WTC11 (cell line): ENCODE measurements around the gene NDUFV3. TPM values are rescaled to one million over a fixed set of nuclear protein-coding genes. Genes with fewer than 3 reads are reported as not detected.

Experiments
- ATAC-seq: fragments of 200-7000 bp; cut with Tn5 transposase; 2 replicates; pipeline ENCODE4 v1.10.0; 2021; ENCODE audit warnings: mild to moderate bottlenecking, moderate library complexity
- CTCF ChIA-PET: fragments of 300-600 bp; sonication (Branson Sonifier 250); formaldehyde crosslinking; loops from one replicate; lab custom pipeline; 2021; ENCODE audit warnings: antibody characterized with exemption; lab: Charles Lee
- POLR2A ChIA-PET: fragments of 350-600 bp; sonication (Branson Sonifier 250); formaldehyde crosslinking; loops from one replicate; lab custom pipeline; 2021; ENCODE audit warnings: antibody characterized with exemption; lab: Charles Lee
- DNase-seq: peaks from one replicate; pipeline ENCODE4 v3.0.0; 2021; ENCODE audit warnings: low spot score
- H3K27ac Mint-ChIP-seq: 2 replicates; pipeline ENCODE4 v1.8.0; 2021; ENCODE audit warnings: mixed read lengths
- H3K27me3 Mint-ChIP-seq: 2 replicates; pipeline ENCODE4 v1.8.0; 2021; ENCODE audit warnings: low read depth, mild to moderate bottlenecking, moderate library complexity, mixed read lengths
- H3K36me3 Mint-ChIP-seq: 2 replicates; pipeline ENCODE4 v1.8.0; 2021; ENCODE audit warnings: mixed read lengths
- H3K4me1 Mint-ChIP-seq: 2 replicates; pipeline ENCODE4 v1.8.0; 2022; ENCODE audit warnings: mixed read lengths
- H3K4me3 Mint-ChIP-seq: 2 replicates; pipeline ENCODE4 v1.8.0; 2021; ENCODE audit warnings: mild to moderate bottlenecking, moderate library complexity, mixed read lengths
- H3K9me3 Mint-ChIP-seq: 2 replicates; pipeline ENCODE4 v1.8.0; 2021; ENCODE audit warnings: mixed read lengths
- CBFB ChIP-seq: sonication (generic); formaldehyde crosslinking; IDR thresholded peaks from 2 replicates; pipeline ENCODE4 v1.8.1; 2022; ENCODE audit warnings: mild to moderate bottlenecking, low read depth, missing genetic modification reagents
- GABPB1 ChIP-seq: sonication (generic); formaldehyde crosslinking; IDR thresholded peaks from 2 replicates; pipeline ENCODE4 v1.8.1; 2023; ENCODE audit warnings: mild to moderate bottlenecking, missing genetic modification reagents
- JAZF1 ChIP-seq: fragments of 250-450 bp; sonication (Bioruptor Pico); IDR thresholded peaks from 2 replicates; pipeline ENCODE4 v1.9.0; 2021; ENCODE audit warnings: moderate library complexity, mild to moderate bottlenecking, inconsistent platforms
- MYBL2 ChIP-seq: sonication (generic); formaldehyde crosslinking; IDR thresholded peaks from 2 replicates; pipeline ENCODE4 v1.8.1; 2023; ENCODE audit warnings: mild to moderate bottlenecking, moderate library complexity, missing genetic modification reagents
- NFE2L1 ChIP-seq: sonication (generic); formaldehyde crosslinking; IDR thresholded peaks from 2 replicates; pipeline ENCODE4 v1.8.1; 2023; ENCODE audit warnings: missing genetic modification reagents
- RELA ChIP-seq: sonication (generic); formaldehyde crosslinking; IDR thresholded peaks from 2 replicates; pipeline ENCODE4 v1.8.1; 2022; ENCODE audit warnings: missing genetic modification reagents, mild to moderate bottlenecking, borderline replicate concordance
- TCF7 ChIP-seq: sonication (generic); formaldehyde crosslinking; IDR thresholded peaks from 2 replicates; pipeline ENCODE4 v1.8.0; 2022; ENCODE audit warnings: mild to moderate bottlenecking, low read depth, missing genetic modification reagents, moderate library complexity
- TEAD4 ChIP-seq: sonication (generic); formaldehyde crosslinking; IDR thresholded peaks from 2 replicates; pipeline ENCODE4 v1.8.0; 2022; ENCODE audit warnings: mild to moderate bottlenecking, missing genetic modification reagents
- ZNF416 ChIP-seq: fragments of 250-450 bp; sonication (Bioruptor Pico); IDR thresholded peaks from 2 replicates; pipeline ENCODE4 v1.9.0; 2021; ENCODE audit warnings: mild to moderate bottlenecking, inconsistent platforms
- total RNA-seq: library from RNA; stranded (reverse); gene quantifications from 3 replicates; pipeline ENCODE4 v1.2.3, GENCODE V29; 2021
- TF ChIP-seq, protein P1 (sequence below): sonication (generic); formaldehyde crosslinking; IDR thresholded peaks from 2 replicates; pipeline ENCODE4 v1.8.1; 2022; ENCODE audit warnings: low read depth, mild to moderate bottlenecking, moderate library complexity, missing genetic modification reagents, borderline replicate concordance
- TF ChIP-seq, protein P2 (sequence below): fragments of 250-450 bp; sonication (Bioruptor Pico); IDR thresholded peaks from 2 replicates; pipeline ENCODE4 v2.1.2; 2022; ENCODE audit warnings: mild to moderate bottlenecking, moderate library complexity
- TF ChIP-seq, protein P3 (sequence below): fragments of 200-600 bp; IDR thresholded peaks from 2 replicates; pipeline ENCODE4 v1.8.0; 2022; ENCODE audit warnings: antibody characterized with exemption
- TF ChIP-seq, protein P4 (sequence below): sonication (generic); formaldehyde crosslinking; IDR thresholded peaks from 2 replicates; pipeline ENCODE4 v1.8.1; 2022; ENCODE audit warnings: mild to moderate bottlenecking, missing genetic modification reagents, moderate library complexity, borderline replicate concordance
- TF ChIP-seq, protein P5 (sequence below): sonication (generic); formaldehyde crosslinking; IDR thresholded peaks from 2 replicates; pipeline ENCODE4 v1.8.0; 2022; ENCODE audit warnings: missing genetic modification reagents
- TF ChIP-seq, protein P6 (sequence below): sonication (generic); formaldehyde crosslinking; IDR thresholded peaks from 2 replicates; pipeline ENCODE4 v1.8.1; 2023; ENCODE audit warnings: mild to moderate bottlenecking, missing genetic modification reagents

NDUFV3 gene
- total RNA-seq, 1 experiment from 2014 or later, result 28.5 TPM

DNA sequence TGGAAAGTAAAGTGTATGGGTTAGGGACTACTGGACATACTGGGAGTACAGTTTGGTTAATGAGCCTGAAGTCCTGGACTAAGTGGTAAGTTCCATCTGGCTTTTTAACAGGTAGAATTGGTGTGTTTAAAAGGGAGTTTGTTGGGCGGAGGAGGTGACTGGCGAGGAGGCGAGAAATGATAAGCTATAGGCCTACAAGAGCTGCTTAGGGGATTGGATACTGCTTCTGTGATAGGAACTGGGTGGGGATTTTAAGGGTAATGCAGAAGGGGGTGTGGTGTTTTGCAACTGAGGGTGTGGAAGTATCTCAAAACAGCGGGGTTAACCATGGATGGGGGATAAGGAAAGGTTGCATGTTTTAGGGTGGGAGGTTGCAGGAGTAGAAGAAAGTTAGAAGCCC is 28.8 kb downstream of the NDUFV3 start (continued):
- TF ChIP-seq, protein P1, sequence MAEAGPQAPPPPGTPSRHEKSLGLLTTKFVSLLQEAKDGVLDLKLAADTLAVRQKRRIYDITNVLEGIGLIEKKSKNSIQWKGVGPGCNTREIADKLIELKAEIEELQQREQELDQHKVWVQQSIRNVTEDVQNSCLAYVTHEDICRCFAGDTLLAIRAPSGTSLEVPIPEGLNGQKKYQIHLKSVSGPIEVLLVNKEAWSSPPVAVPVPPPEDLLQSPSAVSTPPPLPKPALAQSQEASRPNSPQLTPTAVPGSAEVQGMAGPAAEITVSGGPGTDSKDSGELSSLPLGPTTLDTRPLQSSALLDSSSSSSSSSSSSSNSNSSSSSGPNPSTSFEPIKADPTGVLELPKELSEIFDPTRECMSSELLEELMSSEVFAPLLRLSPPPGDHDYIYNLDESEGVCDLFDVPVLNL (CRISPR knock-in tag), result no peak
- TF ChIP-seq CBFB (CRISPR knock-in tag) (no peak), TEAD4 (CRISPR knock-in tag) (no peak)
- TF ChIP-seq, protein P2, sequence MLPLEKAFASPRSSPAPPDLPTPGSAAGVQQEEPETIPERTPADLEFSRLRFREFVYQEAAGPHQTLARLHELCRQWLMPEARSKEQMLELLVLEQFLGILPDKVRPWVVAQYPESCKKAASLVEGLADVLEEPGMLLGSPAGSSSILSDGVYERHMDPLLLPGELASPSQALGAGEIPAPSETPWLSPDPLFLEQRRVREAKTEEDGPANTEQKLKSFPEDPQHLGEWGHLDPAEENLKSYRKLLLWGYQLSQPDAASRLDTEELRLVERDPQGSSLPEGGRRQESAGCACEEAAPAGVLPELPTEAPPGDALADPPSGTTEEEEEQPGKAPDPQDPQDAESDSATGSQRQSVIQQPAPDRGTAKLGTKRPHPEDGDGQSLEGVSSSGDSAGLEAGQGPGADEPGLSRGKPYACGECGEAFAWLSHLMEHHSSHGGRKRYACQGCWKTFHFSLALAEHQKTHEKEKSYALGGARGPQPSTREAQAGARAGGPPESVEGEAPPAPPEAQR (CRISPR knock-in tag), result no peak

DNA sequence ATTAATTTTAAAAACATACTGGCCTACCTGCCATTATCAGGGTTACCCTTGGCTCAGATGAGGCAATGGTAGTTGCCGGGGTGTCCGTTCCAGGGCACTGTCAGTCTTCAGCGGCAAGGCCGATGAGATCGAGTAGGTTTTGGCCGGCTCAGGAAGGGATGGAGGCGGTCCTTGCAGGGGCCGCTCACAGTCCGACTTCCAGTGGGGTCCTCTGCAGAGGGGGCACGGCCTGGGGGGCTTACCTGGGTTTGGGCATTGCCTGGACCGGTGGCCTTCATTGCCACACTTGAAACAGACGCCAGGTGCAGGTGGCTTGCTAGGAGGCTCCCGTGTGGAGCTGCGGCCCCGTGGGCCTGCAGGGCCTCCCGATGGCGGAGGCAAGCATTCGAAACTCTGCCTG is 29.8 kb downstream of the NDUFV3 start:
- Mint-ChIP-seq H3K4me1 (peaks cover 37% of the 10 kb centered on the region), H3K36me3 (peaks cover 7% of the 10 kb centered on the region), H3K27ac (peak overlapping the region; percentile 99; the same call in 1 of the 2 replicates), H3K9me3 (no peaks in the 10 kb centered on the region), H3K27me3 (no peaks in the 10 kb centered on the region), H3K4me3 (peak overlapping the region; percentile 66)
- ATAC-seq (no peak), DNase-seq (no peak)
- POLR2A ChIA-PET, result no interaction called here
- CTCF ChIA-PET, result interaction anchor here (0.6 to 1.1 kb wide), 6 partner anchors 34 to 70 kb away, joined by 3 to 4 read pairs (median 3); partner anchors contain the start of gene PKNOX1
- no peak for TF ChIP-seq MYBL2 (CRISPR knock-in tag)
- TF ChIP-seq RELA, result no peak
- TF ChIP-seq GABPB1 (CRISPR knock-in tag), result no peak
- TF ChIP-seq, protein P3, sequence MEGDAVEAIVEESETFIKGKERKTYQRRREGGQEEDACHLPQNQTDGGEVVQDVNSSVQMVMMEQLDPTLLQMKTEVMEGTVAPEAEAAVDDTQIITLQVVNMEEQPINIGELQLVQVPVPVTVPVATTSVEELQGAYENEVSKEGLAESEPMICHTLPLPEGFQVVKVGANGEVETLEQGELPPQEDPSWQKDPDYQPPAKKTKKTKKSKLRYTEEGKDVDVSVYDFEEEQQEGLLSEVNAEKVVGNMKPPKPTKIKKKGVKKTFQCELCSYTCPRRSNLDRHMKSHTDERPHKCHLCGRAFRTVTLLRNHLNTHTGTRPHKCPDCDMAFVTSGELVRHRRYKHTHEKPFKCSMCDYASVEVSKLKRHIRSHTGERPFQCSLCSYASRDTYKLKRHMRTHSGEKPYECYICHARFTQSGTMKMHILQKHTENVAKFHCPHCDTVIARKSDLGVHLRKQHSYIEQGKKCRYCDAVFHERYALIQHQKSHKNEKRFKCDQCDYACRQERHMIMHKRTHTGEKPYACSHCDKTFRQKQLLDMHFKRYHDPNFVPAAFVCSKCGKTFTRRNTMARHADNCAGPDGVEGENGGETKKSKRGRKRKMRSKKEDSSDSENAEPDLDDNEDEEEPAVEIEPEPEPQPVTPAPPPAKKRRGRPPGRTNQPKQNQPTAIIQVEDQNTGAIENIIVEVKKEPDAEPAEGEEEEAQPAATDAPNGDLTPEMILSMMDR, result no peak
- TF ChIP-seq TCF7 (CRISPR knock-in tag), result no peak
- no peak for TF ChIP-seq NFE2L1
- no peak for TF ChIP-seq JAZF1
- TF ChIP-seq ZNF416 (CRISPR knock-in tag), result no peak
- TF ChIP-seq, protein P4, sequence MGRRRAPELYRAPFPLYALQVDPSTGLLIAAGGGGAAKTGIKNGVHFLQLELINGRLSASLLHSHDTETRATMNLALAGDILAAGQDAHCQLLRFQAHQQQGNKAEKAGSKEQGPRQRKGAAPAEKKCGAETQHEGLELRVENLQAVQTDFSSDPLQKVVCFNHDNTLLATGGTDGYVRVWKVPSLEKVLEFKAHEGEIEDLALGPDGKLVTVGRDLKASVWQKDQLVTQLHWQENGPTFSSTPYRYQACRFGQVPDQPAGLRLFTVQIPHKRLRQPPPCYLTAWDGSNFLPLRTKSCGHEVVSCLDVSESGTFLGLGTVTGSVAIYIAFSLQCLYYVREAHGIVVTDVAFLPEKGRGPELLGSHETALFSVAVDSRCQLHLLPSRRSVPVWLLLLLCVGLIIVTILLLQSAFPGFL (CRISPR knock-in tag), result no peak
- TF ChIP-seq TEAD4 (CRISPR knock-in tag), result no peak
- TF ChIP-seq, protein P5, sequence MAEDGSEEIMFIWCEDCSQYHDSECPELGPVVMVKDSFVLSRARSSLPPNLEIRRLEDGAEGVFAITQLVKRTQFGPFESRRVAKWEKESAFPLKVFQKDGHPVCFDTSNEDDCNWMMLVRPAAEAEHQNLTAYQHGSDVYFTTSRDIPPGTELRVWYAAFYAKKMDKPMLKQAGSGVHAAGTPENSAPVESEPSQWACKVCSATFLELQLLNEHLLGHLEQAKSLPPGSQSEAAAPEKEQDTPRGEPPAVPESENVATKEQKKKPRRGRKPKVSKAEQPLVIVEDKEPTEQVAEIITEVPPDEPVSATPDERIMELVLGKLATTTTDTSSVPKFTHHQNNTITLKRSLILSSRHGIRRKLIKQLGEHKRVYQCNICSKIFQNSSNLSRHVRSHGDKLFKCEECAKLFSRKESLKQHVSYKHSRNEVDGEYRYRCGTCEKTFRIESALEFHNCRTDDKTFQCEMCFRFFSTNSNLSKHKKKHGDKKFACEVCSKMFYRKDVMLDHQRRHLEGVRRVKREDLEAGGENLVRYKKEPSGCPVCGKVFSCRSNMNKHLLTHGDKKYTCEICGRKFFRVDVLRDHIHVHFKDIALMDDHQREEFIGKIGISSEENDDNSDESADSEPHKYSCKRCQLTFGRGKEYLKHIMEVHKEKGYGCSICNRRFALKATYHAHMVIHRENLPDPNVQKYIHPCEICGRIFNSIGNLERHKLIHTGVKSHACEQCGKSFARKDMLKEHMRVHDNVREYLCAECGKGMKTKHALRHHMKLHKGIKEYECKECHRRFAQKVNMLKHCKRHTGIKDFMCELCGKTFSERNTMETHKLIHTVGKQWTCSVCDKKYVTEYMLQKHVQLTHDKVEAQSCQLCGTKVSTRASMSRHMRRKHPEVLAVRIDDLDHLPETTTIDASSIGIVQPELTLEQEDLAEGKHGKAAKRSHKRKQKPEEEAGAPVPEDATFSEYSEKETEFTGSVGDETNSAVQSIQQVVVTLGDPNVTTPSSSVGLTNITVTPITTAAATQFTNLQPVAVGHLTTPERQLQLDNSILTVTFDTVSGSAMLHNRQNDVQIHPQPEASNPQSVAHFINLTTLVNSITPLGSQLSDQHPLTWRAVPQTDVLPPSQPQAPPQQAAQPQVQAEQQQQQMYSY, result no peak
- TF ChIP-seq, protein P6, sequence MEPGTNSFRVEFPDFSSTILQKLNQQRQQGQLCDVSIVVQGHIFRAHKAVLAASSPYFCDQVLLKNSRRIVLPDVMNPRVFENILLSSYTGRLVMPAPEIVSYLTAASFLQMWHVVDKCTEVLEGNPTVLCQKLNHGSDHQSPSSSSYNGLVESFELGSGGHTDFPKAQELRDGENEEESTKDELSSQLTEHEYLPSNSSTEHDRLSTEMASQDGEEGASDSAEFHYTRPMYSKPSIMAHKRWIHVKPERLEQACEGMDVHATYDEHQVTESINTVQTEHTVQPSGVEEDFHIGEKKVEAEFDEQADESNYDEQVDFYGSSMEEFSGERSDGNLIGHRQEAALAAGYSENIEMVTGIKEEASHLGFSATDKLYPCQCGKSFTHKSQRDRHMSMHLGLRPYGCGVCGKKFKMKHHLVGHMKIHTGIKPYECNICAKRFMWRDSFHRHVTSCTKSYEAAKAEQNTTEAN, result no peak
- TF ChIP-seq, protein P2 (CRISPR knock-in tag), result no peak
